Stomach smooth muscle (tissue), 2 donors: ENCODE results near the gene CDH2.

Source experiments
- H3K27ac ChIP-seq: one replicate; pipeline ENCODE4 v1.7.0; 2013; ENCODE audit warnings: mild to moderate bottlenecking, low read length, inconsistent platforms
- H3K27me3 ChIP-seq, 2 donors: one replicate each; pipeline ENCODE4 v1.7.0; 2013; ENCODE audit warnings: low read length in 2 of 2; ENCODE audit not compliant: insufficient read depth in 2 of 2, control insufficient read depth in 1 of 2
- H3K36me3 ChIP-seq, 2 donors: one replicate each; pipeline ENCODE4 v1.7.0; 2013; ENCODE audit warnings: low read length in 2 of 2; ENCODE audit not compliant: control insufficient read depth in 2 of 2, insufficient read depth in 2 of 2
- H3K4me1 ChIP-seq: one replicate; pipeline ENCODE4 v1.7.0; 2013; ENCODE audit warnings: low read length; ENCODE audit not compliant: control insufficient read depth, insufficient read depth
- H3K4me3 ChIP-seq, 2 donors: one replicate each; pipeline ENCODE4 v1.7.0; 2013; ENCODE audit warnings: low read length in 2 of 2
- H3K9ac ChIP-seq, 2 donors: one replicate each; pipeline ENCODE4 v1.7.0; 2013; ENCODE audit warnings: low read length in 2 of 2, mild to moderate bottlenecking in 1 of 2
- H3K9me3 ChIP-seq, 2 donors: one replicate each; pipeline ENCODE4 v1.7.0; 2013; ENCODE audit warnings: low read length in 2 of 2; ENCODE audit not compliant: control insufficient read depth in 2 of 2
- donor health status: healthy.
- donor health status: Pancreatic carcinoma.

The CDH2 gene

DNA sequence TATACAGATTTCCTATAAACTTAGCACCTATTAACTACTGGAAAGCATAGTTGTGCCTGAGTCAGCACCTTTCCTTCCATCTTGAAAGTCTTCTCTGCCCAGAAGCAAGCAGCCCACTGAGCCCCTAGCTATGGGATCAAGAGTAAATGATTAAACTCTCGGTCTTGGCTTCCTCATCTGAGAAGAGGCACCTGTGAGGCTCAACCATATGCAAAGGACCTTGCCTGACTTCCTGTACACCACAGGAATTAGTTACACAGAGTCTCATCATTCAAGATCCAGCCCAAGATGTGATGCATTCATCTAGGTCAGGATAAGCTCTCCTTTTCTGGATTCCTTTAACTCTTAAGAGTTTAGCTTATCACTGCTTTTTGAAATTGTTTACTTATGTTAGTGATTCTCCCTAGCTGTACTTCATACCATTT lies 96.0 kb downstream of the CDH2 start:
- H3K9me3 ChIP-seq = no peaks in the 10 kb centered on the region
- no peaks in the 10 kb centered on the region for H3K4me1 ChIP-seq
- no peak overlapping the region for H3K9ac ChIP-seq
- no peak overlapping the region for H3K4me3 ChIP-seq
- no peaks in the 10 kb centered on the region for H3K36me3 ChIP-seq
- H3K27me3 ChIP-seq = no peaks in the 10 kb centered on the region
- no peak overlapping the region for H3K27ac ChIP-seq

DNA sequence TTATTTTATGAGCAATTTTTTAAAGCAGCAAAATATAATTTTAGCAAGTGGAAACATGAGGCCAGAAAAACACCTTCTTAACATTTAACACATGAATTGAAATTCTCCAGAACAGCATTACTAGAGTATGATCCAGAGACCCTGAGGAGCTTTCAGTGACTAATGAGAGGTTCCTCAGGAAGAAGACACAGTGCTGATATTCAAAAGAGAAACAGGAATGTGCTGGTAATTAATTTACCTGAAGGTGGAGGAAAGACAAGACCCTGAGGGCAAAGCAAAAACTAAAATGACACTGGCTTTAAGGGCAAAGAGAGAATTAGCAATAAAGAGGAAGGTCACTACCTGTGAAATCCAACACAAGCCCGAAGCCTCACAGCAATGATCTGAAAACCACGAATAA lies 97.0 kb downstream of the CDH2 start:
- Histone ChIP-seq H3K27ac (no peak overlapping the region), H3K36me3 (no peaks in the 10 kb centered on the region), H3K9ac (no peak overlapping the region), H3K4me1 (no peaks in the 10 kb centered on the region), H3K4me3 (no peak overlapping the region), H3K27me3 (no peaks in the 10 kb centered on the region), H3K9me3 (no peaks in the 10 kb centered on the region)

DNA sequence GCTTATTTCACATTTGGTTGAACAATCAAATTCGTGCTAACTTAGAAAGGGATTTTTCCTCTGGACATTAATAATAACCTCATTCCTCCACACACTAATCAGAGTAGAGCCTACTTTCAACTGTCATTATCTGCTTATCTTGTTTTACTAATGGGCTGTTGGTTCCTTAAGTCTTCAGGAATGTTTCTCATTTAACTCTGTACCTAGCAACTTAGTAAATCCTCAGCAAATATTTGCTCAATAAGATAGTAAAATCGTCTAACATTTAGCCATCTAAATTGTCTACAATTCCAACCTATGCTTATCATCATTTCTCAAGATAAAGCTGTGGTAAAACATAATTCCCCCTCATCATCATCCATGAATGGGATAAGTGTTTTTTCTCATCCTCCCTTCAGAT lies 98.1 kb downstream of the CDH2 start:
- H3K27me3 ChIP-seq = no peaks in the 10 kb centered on the region
- H3K4me3 ChIP-seq = no peak overlapping the region
- H3K4me1 ChIP-seq = no peaks in the 10 kb centered on the region
- no peaks in the 10 kb centered on the region for H3K9me3 ChIP-seq
- no peaks in the 10 kb centered on the region for H3K36me3 ChIP-seq
- no peak overlapping the region for H3K27ac ChIP-seq
- H3K9ac ChIP-seq = no peak overlapping the region

DNA sequence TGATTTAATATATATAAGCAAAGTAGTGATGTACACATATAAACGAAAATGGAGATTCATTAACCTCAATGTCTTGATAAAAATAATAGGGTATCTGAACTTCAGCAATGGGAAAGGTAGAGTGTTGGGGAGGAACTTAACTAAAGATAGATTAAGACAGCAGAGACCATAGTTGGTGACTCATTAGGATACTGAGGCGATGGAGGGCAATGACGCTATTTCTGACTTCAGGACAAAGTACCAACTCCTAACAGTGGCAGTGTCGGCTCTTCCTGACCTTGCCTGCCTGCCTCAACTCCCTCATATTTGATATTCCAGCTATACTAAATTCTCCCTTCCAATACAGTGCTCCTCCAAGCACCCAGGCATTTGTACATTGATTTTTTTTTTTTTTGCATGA lies 98.6 kb downstream of the CDH2 start:
- Histone ChIP-seq H3K27me3 (no peaks in the 10 kb centered on the region), H3K4me3 (no peak overlapping the region), H3K27ac (no peak overlapping the region), H3K9ac (no peak overlapping the region), H3K36me3 (no peaks in the 10 kb centered on the region), H3K4me1 (no peaks in the 10 kb centered on the region), H3K9me3 (no peaks in the 10 kb centered on the region)

DNA sequence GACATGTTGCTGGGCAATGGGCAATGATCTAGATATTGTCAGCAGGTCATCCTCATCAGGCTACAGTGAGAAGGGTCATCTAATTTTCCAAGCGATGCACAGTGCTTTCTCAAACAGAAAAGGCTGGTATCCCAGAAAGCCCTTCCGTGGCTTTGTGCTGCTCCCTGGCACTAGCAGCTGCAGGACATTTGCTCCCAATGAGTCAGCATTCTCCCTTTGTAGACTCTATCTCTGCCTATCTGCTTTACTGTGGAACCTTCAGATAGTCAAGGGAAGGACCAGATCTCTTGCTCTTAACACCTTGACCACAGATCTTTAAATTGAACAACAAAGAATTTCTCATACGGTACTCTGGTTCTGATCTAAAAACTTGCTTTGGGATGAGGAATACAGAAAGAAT lies 101.4 kb downstream of the CDH2 start:
- no peak overlapping the region for H3K27ac ChIP-seq
- no peaks in the 10 kb centered on the region for H3K9me3 ChIP-seq
- H3K9ac ChIP-seq = no peak overlapping the region
- no peaks in the 10 kb centered on the region for H3K4me1 ChIP-seq
- H3K27me3 ChIP-seq = no peaks in the 10 kb centered on the region
- H3K4me3 ChIP-seq = no peak overlapping the region
- H3K36me3 ChIP-seq = no peaks in the 10 kb centered on the region

DNA sequence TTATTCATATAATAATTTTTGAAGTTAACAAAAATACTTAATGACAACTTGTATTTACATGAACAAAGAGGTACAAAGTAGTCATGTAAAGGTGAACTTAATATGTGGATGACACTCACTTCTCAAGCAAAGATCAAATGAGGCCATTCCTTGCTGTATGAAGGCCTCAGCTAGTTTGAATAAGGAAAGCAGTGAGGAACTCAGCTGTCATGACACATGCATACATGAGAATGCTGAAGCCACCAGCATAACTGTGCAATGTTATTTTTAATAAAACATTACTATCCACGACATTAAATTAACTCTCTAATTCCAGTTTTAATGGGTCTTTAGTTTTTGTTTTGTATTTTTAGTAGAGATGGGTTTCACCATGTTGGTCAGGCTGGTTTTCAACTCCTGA lies 102.9 kb downstream of the CDH2 start:
- H3K9me3 ChIP-seq = no peaks in the 10 kb centered on the region
- no peaks in the 10 kb centered on the region for H3K27me3 ChIP-seq
- H3K4me3 ChIP-seq = no peak overlapping the region
- no peak overlapping the region for H3K27ac ChIP-seq
- H3K9ac ChIP-seq = no peak overlapping the region
- no peaks in the 10 kb centered on the region for H3K4me1 ChIP-seq
- no peaks in the 10 kb centered on the region for H3K36me3 ChIP-seq

DNA sequence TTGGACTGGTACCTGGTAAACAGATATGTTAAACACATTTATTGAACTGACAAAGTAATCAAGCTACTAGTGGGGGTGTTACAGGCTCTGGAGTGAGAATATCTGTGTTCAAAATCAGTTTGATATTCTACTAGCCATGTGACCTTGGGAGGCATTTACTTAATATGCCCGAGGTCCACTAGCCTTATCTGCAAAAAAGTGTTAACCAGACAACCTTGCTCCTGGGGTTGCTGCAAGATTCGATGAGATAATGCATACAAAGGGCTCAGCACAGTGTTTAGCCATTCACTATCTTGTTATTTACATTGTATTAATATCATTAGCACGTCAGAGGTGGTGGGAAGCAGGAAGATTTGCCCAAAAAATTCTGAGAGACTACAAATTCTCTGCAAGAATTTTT lies 103.3 kb downstream of the CDH2 start:
- Histone ChIP-seq H3K36me3 (no peaks in the 10 kb centered on the region), H3K4me1 (no peaks in the 10 kb centered on the region), H3K4me3 (no peak overlapping the region), H3K27ac (no peak overlapping the region), H3K27me3 (no peaks in the 10 kb centered on the region), H3K9me3 (no peaks in the 10 kb centered on the region), H3K9ac (no peak overlapping the region)

DNA sequence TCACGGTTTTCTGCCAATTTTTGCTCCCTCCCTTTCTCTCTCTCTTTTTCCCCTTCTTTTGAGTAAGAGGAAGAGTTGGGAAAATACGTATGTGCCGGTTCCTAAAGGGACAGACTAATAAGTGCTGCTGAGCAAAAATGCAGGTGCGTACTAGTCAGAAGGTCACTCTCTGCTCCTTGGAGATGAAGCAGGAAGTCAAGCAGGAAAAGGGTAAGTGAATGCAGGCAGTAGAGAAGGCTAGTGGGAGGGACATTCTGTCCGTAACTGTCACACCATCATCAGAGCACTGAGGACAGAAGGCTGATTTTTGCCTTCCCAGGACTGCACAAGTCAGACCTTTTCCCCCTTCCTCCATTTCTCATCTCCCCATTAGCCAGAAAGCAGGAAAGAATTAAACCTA lies 105.7 kb downstream of the CDH2 start:
- H3K36me3 ChIP-seq = no peaks in the 10 kb centered on the region
- H3K9ac ChIP-seq = no peak overlapping the region
- H3K27me3 ChIP-seq = no peaks in the 10 kb centered on the region
- H3K27ac ChIP-seq = no peak overlapping the region
- no peak overlapping the region for H3K4me3 ChIP-seq
- H3K9me3 ChIP-seq = no peaks in the 10 kb centered on the region
- H3K4me1 ChIP-seq = no peaks in the 10 kb centered on the region

DNA sequence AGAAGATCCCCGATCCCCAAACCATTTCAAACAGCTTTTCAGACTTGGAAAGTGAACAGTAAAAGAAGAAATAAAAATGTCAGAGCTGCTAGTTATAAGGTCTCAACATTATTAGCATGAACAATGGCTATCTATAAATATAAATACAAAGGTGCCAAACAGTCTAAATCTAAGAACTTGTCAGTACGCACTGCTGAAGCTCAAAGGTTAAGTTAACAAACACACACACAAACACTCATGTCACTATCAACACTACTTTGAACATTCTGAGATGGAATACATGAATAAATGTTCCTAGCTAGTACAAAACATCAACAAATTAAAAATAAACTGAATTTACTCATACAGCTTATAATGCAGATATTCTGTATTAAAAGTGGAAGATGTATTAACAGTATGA lies 108.7 kb downstream of the CDH2 start:
- H3K27ac ChIP-seq = no peak overlapping the region
- no peaks in the 10 kb centered on the region for H3K9me3 ChIP-seq
- H3K4me3 ChIP-seq = no peak overlapping the region
- H3K27me3 ChIP-seq = no peaks in the 10 kb centered on the region
- no peak overlapping the region for H3K9ac ChIP-seq
- H3K36me3 ChIP-seq = no peaks in the 10 kb centered on the region
- H3K4me1 ChIP-seq = no peaks in the 10 kb centered on the region

DNA sequence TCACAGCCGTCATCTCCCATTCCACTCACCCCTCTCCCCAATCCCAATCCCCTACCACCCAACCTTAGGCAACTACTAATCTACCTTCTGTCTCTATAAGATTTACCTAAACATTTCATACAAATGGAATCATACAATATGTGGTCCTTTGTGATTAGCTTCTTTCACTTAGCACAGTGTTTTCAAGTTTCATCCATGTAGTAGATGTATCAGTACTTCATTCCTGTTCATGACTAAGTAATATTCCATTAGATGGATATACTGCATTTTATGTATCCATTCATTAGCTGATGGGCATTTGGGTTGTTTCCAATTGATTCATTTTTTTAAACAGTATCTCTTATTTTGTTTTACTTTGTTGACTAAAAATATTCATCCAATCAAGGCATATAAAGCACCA lies 109.6 kb downstream of the CDH2 start:
- Histone ChIP-seq H3K27me3 (no peaks in the 10 kb centered on the region), H3K36me3 (no peaks in the 10 kb centered on the region), H3K27ac (no peak overlapping the region), H3K4me1 (no peaks in the 10 kb centered on the region), H3K9me3 (no peaks in the 10 kb centered on the region), H3K9ac (no peak overlapping the region), H3K4me3 (no peak overlapping the region)

DNA sequence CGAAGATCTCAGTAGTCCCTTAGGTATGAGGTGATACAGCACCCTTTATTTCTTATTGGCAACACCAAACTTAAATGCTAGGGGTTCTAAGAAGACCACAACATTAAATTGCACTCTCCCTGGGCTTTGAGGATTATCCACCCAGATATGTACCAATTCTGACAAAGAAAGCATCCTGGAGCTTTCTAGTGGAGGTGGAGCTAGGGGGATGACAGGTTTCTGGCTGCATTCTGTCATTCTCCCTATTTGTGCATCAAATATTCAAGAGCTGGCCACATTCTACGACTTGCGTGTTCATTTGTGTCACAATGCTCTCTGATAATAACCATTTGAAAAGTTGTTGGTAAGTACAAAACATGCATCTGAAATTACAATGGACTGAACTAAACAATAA lies 111.1 kb downstream of the CDH2 start:
- no peak overlapping the region for H3K9ac ChIP-seq
- H3K27me3 ChIP-seq = no peaks in the 10 kb centered on the region
- no peak overlapping the region for H3K4me3 ChIP-seq
- no peak overlapping the region for H3K27ac ChIP-seq
- no peaks in the 10 kb centered on the region for H3K4me1 ChIP-seq
- no peaks in the 10 kb centered on the region for H3K9me3 ChIP-seq
- no peaks in the 10 kb centered on the region for H3K36me3 ChIP-seq
